ENCODE data around the gene UBC.
"Not testable (repeated sequence)": the region's sequence is repeated elsewhere in the genome, so short reads cannot be mapped to it uniquely, and the experiment has no call there.

UBC gene

DNA sequence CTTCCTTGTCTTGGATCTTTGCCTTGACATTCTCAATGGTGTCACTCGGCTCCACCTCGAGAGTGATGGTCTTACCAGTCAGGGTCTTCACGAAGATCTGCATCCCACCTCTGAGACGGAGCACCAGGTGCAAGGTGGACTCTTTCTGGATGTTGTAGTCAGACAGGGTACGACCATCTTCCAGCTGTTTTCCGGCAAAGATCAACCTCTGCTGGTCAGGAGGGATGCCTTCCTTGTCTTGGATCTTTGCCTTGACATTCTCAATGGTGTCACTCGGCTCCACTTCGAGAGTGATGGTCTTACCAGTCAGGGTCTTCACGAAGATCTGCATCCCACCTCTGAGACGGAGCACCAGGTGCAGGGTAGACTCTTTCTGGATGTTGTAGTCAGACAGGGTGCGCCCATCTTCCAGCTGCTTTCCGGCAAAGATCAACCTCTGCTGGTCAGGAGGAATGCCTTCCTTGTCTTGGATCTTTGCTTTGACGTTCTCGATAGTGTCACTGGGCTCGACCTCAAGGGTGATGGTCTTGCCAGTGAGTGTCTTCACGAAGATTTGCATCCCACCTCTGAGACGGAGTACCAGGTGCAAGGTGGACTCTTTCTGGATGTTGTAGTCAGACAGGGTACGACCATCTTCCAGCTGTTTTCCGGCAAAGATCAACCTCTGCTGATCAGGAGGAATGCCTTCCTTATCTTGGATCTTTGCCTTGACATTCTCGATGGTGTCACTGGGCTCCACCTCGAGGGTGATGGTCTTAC, 1.7 kb downstream of the UBC start:
- Histone ChIP-seq H3K36me3 (ENCODE audit: control insufficient read depth in 2 of 2, insufficient read depth in 1 of 2, low read length in 2 of 2) (peaks cover 7 to 34% of the 10 kb centered on the region in 2 experiments), H3K4me1 (ENCODE audit: control insufficient read depth, insufficient read depth, low read length) (peaks cover 15% of the 10 kb centered on the region), H3K4me3 (ENCODE audit: low read depth, low read length) (peak overlapping the region; percentile 28)
- ChIA-PET CTCF (interaction anchor here (0.6 to 1.2 kb wide), 4 partner anchors 8 to 157 kb away, joined by 3 to 4 read pairs (median 4); no protein-coding TSS in a partner anchor), POLR2A (interaction anchor here (2.0 to 3.3 kb wide), 2 partner anchors 11 to 26 kb away, joined by 7 to 109 read pairs; no protein-coding TSS in a partner anchor)
- H3K27ac ChIP-seq (ENCODE audit: extremely low read depth, low read depth, low read length); H3K9me3 ChIP-seq (ENCODE audit: control insufficient read depth, insufficient read depth, low read depth, low read length): not testable (repeated sequence)

DNA sequence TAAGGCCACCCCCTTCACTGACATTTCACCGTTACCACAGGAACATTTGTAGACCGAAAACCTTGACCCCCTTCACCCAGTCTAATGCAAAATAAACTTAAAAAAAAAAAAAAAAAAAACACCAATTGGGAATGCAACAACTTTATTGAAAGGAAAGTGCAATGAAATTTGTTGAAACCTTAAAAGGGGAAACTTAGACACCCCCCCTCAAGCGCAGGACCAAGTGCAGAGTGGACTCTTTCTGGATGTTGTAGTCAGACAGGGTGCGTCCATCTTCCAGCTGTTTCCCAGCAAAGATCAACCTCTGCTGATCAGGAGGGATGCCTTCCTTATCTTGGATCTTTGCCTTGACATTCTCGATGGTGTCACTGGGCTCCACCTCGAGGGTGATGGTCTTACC, 2.9 kb downstream of the UBC start:
- CTCF ChIA-PET = interaction anchor here (1.1 kb wide), 1 partner anchor 28 kb away, joined by 6 read pairs; no protein-coding TSS in a partner anchor
- Histone ChIP-seq H3K4me1 (ENCODE audit: control insufficient read depth, insufficient read depth, low read length) (peaks cover 12% of the 10 kb centered on the region), H3K36me3 (ENCODE audit: control insufficient read depth in 2 of 2, insufficient read depth in 1 of 2, low read length in 2 of 2) (peaks cover 7 to 34% of the 10 kb centered on the region in 2 experiments)
- POLR2A ChIA-PET = interaction anchor here (0.7 kb wide), 1 partner anchor 600 kb away, joined by 11 read pairs; no protein-coding TSS in a partner anchor
- not testable (repeated sequence) for H3K9me3 ChIP-seq (ENCODE audit: control insufficient read depth, insufficient read depth, low read depth, low read length); H3K27ac ChIP-seq (ENCODE audit: extremely low read depth, low read depth, low read length); H3K4me3 ChIP-seq (ENCODE audit: low read depth, low read length)

DNA sequence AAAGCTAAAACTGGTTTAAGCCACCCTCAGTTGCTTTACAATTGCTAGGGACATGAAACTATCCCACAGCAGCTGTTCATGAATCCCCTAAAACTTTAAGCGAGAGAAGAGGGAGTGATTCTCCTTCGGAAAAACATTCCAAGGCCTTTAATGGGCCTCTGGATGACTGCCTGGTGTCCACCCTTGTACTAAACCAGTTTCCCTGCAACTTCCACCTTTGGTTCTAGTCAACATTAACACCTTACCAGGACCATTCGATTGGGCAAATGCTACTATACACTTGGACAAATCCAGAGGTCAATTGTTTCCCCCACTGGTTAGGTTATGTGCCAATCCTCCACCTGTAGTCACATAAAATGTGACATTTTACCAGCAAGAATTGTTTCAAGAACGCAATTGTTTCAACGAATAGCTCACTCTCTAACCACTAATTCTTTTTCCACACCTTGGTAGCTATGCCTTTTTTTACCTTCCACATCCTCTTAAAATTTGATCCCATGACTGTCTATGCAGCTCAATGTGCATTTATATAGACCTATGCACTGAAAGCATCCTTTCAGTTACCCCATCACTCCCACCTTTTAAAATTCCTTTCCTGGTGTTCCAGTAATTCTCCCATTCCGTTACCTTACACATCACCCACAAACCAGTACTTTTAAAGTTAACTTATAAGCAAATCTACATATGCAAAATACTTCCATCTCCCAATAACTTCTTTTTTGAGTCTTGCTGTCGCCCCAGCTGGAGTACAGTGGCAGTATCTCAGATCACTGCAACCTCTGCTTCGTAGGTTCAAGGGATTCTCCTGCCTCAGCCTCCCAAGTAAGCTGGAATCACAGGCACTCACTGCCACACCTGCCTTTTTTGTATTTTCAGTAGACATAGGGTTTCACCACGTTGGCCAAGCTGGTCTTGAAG, 3.6 kb downstream of the UBC start:
- peaks cover 10% of the 10 kb centered on the region for H3K4me1 ChIP-seq (ENCODE audit: control insufficient read depth, insufficient read depth, low read length)
- peaks cover 7 to 34% of the 10 kb centered on the region in 2 experiments for H3K36me3 ChIP-seq (ENCODE audit: control insufficient read depth in 2 of 2, insufficient read depth in 1 of 2, low read length in 2 of 2)
- H3K4me3 ChIP-seq (ENCODE audit: low read depth, low read length) = no peak overlapping the region
- ChIA-PET POLR2A (interaction anchor here (0.6 to 1.1 kb wide), 7 partner anchors 8 to 125 kb away, joined by 3 to 9 read pairs (median 4); no protein-coding TSS in a partner anchor), CTCF (interaction anchor here (0.5 to 1.6 kb wide), 5 partner anchors 9 to 879 kb away, joined by 4 to 6 read pairs (median 5); no protein-coding TSS in a partner anchor)
- H3K27ac ChIP-seq (ENCODE audit: extremely low read depth, low read depth, low read length) = no peak overlapping the region
- H3K9me3 ChIP-seq (ENCODE audit: control insufficient read depth, insufficient read depth, low read depth, low read length) = no peaks in the 10 kb centered on the region
- peak; percentile 71 for TF ChIP-seq IKZF3 (tag by site-specific recombination; IDR thresholded peaks at IDR 0.05)
- TF ChIP-seq, protein P1, sequence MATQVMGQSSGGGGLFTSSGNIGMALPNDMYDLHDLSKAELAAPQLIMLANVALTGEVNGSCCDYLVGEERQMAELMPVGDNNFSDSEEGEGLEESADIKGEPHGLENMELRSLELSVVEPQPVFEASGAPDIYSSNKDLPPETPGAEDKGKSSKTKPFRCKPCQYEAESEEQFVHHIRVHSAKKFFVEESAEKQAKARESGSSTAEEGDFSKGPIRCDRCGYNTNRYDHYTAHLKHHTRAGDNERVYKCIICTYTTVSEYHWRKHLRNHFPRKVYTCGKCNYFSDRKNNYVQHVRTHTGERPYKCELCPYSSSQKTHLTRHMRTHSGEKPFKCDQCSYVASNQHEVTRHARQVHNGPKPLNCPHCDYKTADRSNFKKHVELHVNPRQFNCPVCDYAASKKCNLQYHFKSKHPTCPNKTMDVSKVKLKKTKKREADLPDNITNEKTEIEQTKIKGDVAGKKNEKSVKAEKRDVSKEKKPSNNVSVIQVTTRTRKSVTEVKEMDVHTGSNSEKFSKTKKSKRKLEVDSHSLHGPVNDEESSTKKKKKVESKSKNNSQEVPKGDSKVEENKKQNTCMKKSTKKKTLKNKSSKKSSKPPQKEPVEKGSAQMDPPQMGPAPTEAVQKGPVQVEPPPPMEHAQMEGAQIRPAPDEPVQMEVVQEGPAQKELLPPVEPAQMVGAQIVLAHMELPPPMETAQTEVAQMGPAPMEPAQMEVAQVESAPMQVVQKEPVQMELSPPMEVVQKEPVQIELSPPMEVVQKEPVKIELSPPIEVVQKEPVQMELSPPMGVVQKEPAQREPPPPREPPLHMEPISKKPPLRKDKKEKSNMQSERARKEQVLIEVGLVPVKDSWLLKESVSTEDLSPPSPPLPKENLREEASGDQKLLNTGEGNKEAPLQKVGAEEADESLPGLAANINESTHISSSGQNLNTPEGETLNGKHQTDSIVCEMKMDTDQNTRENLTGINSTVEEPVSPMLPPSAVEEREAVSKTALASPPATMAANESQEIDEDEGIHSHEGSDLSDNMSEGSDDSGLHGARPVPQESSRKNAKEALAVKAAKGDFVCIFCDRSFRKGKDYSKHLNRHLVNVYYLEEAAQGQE (tag by site-specific recombination; IDR thresholded peaks at IDR 0.05) = no peak
- no peak for TF ChIP-seq ZNF121 (tag by site-specific recombination; IDR thresholded peaks at IDR 0.05)
- TF ChIP-seq ZNF660 (tag by site-specific recombination; IDR thresholded peaks at IDR 0.05) = no peak
- no peak for TF ChIP-seq YY1 (tag by site-specific recombination; IDR thresholded peaks at IDR 0.05)
- TF ChIP-seq ZNF354C (tag by site-specific recombination; IDR thresholded peaks at IDR 0.05; ENCODE audit: borderline replicate concordance, low read depth) = no peak
- no peak for TF ChIP-seq ZEB2 (tag by site-specific recombination; IDR thresholded peaks at IDR 0.05)
- TF ChIP-seq, protein P2, sequence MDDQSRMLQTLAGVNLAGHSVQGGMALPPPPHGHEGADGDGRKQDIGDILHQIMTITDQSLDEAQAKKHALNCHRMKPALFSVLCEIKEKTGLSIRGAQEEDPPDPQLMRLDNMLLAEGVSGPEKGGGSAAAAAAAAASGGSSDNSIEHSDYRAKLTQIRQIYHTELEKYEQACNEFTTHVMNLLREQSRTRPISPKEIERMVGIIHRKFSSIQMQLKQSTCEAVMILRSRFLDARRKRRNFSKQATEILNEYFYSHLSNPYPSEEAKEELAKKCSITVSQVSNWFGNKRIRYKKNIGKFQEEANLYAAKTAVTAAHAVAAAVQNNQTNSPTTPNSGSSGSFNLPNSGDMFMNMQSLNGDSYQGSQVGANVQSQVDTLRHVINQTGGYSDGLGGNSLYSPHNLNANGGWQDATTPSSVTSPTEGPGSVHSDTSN (CRISPR knock-in tag; IDR thresholded peaks at IDR 0.05) = no peak
- no peak for TF ChIP-seq YY2 (tag by site-specific recombination; IDR thresholded peaks at IDR 0.05)
- no peak for TF ChIP-seq GFI1B (tag by site-specific recombination; IDR thresholded peaks at IDR 0.05)
- 0 out of 2 replicates have a peak, but pooled peaks have one; percentile 55 for TF ChIP-seq ZFP37 (tag by site-specific recombination; IDR thresholded peaks at IDR 0.05)
- TF ChIP-seq SCRT2 (tag by site-specific recombination; IDR thresholded peaks at IDR 0.05) = peak; percentile 42
- no peak for TF ChIP-seq SP2 (tag by site-specific recombination; IDR thresholded peaks at IDR 0.05)
- TF ChIP-seq PRDM1 (tag by site-specific recombination; IDR thresholded peaks at IDR 0.05) = peak; percentile 41; the same call in 1 of the 2 replicates
- peak; percentile 83; the same call in 1 of the 2 replicates for TF ChIP-seq MZF1 (tag by site-specific recombination; IDR thresholded peaks at IDR 0.05; ENCODE audit: borderline replicate concordance)
- TF ChIP-seq, protein P3, sequence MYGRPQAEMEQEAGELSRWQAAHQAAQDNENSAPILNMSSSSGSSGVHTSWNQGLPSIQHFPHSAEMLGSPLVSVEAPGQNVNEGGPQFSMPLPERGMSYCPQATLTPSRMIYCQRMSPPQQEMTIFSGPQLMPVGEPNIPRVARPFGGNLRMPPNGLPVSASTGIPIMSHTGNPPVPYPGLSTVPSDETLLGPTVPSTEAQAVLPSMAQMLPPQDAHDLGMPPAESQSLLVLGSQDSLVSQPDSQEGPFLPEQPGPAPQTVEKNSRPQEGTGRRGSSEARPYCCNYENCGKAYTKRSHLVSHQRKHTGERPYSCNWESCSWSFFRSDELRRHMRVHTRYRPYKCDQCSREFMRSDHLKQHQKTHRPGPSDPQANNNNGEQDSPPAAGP (tag by site-specific recombination; IDR thresholded peaks at IDR 0.05) = no peak
- TF ChIP-seq ZNF239 (tag by site-specific recombination; IDR thresholded peaks at IDR 0.05) = peak; percentile 76; the same call in 1 of the 2 replicates
- TF ChIP-seq, protein P4, sequence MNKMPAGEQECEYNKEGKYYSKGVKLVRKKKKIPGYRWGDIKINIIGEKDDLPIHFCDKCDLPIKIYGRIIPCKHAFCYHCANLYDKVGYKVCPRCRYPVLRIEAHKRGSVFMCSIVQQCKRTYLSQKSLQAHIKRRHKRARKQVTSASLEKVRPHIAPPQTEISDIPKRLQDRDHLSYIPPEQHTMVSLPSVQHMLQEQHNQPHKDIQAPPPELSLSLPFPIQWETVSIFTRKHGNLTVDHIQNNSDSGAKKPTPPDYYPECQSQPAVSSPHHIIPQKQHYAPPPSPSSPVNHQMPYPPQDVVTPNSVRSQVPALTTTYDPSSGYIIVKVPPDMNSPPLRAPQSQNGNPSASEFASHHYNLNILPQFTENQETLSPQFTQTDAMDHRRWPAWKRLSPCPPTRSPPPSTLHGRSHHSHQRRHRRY (tag by site-specific recombination; IDR thresholded peaks at IDR 0.05) = peak; percentile 41; the same call in 1 of the 2 replicates
- TF ChIP-seq SCRT1 (tag by site-specific recombination; IDR thresholded peaks at IDR 0.05; ENCODE audit: borderline replicate concordance) = peak; percentile 51; the same call in 1 of the 2 replicates
- TF ChIP-seq MYNN (tag by site-specific recombination; IDR thresholded peaks at IDR 0.05; ENCODE audit: borderline replicate concordance) = no peak
- no peak for TF ChIP-seq ZNF324 (tag by site-specific recombination; IDR thresholded peaks at IDR 0.05)

All from HEK293 (cell line).